NCI-H1092 treated with DMSO at 0.1 percent for 48 hours (cell line): Measurements from ENCODE around the gene RBMS1.
"Not testable (repeated sequence)": the region's sequence is repeated elsewhere in the genome, so short reads cannot be mapped to it uniquely, and the experiment has no call there.

Experiments
- DNase-seq: peaks from one replicate; lab custom pipeline; 2025; lab: John Stamatoyannopoulos, UW

RBMS1 gene

DNA sequence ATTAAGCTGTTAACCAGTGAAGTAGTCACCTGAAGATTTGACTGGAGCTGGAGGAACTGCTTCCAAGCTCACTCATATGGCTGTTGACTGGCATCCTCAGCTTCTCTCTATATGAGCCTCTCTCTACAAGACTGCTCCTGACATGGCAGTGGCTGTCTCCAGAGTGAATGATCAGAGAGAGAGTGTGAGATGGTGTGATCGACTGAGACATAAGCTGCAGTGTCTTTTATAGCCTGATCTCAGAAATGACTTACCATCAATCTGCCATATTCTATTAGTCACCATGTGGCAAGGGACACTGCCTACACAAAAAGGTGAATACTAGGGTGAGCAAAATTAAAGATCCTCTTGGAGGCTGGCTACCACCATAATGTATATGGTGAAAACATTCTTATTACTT, 7.8 kb upstream of the RBMS1 start:
- DNase-seq = no peak

- DNase-seq = no peak
Measured at GRCh38 chr2:160499865-160500264, 6.3 kb upstream of the RBMS1 start.

DNA sequence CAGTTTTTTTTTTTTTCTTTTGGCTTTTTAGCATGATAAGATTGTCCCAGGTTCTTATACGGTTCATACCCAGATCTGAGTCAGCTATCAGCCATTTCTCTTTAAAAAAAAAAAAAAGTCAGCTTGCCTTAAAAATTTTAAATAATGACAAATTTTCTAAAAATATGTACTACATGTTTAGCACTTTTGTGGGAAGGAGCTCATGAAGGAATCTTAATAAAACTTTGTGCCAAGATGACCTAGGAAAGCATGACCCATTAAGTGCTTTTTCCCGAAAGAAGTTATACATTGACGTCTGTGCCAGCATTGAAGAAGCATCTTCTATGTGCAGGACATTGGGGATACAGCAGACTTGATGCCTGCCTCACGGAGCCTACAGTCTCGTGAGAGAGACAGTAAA, 4.5 kb upstream of the RBMS1 start:
- DNase-seq = no peak

- DNase-seq = no peak
Measured at GRCh38 chr2:160494201-160494644, 616 bp upstream of the RBMS1 start.

- DNase-seq = peak; percentile 57
Measured at GRCh38 chr2:160492401-160493226, 993 bp downstream of the RBMS1 start.

- DNase-seq = no peak
Measured at GRCh38 chr2:160491911-160492371, 1.7 kb downstream of the RBMS1 start.

DNA sequence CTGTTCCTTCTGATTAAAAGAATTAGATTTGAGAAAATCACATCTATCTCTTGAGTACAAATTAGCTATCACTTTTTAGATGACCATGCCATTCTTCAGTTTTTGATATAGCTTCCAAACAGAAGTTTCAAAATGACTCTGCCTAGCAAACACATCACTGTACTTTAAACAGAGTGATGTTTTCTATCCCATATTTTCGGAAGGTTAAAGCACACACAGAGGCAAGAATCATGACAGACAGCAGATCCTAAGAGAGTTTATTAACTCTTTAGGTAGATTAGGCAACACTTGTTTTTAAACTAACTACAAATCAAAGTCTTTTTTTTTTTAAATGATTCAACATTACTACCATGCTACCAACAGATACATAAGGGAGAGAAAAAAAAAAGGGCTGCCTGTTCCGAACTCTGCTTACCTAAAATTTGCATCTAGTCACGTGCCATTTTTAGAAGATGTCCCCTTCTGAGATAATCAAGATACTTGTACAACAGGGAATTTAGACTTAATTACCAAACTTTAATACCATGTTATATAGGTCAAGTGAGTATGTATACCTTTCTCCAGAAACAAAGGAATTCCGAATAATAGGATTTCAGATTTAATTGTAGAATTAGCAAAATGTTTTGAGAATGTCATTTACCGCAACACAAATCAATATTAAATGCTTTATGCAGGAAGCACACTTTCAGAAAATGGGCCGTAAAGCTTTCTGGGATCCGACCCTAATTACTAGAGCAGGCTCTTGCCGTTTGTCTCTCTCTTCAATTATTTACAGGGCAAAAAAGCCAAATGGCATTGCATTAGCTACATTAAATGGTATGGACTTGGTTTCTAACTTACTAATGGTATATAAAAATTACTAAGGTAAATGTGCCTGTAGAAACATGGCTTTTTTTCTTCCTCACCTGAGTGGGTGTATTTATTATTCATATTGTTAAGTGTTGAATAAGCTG, 2.6 kb downstream of the RBMS1 start:
- no peak for DNase-seq

DNA sequence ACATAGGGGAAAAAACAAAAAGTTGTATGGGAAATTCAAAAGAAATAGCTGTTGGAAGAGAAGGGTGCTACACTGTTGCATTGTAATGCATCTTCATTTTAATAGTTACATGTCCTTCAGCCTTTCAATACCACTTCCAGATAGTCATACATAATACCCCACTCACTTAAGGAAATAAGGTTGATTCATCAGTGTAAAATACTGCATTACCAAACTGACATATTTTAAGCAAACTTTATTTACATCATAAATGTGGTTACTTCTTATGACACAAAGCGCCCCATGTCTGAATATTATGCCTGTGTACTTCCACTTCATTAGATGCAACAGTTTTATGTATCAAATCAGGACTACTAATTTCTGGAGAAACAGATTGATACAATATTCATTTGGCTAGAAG, 4.5 kb downstream of the RBMS1 start:
- DNase-seq = no peak

DNA sequence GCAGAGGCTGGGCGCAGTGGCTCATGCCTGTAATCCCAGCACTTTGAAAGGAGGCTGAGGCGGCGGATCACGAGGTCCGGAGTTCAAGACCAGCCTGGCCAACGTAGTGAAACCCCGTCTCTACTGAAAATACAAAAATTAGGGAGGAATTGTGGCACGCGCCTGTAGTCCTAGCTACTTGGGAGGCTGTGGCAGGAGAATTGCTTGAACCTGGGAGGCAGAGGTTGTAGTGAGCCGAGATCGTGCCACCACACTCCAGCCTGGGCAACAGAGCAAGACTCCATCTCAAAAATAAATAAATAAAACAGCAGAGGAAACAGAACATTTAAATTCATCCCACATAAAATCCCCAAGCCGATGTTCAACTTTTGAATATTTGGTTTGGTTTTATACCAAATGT, 5.3 kb downstream of the RBMS1 start:
- DNase-seq = not testable (repeated sequence)

GRCh38 chr2:160486341-160486740, 7.3 kb downstream of the RBMS1 start:
- no peak for DNase-seq

GRCh38 chr2:160484859-160485520, 8.6 kb downstream of the RBMS1 start:
- DNase-seq = no peak

GRCh38 chr2:160482673-160483072, 10.9 kb downstream of the RBMS1 start:
- DNase-seq = no peak

DNA sequence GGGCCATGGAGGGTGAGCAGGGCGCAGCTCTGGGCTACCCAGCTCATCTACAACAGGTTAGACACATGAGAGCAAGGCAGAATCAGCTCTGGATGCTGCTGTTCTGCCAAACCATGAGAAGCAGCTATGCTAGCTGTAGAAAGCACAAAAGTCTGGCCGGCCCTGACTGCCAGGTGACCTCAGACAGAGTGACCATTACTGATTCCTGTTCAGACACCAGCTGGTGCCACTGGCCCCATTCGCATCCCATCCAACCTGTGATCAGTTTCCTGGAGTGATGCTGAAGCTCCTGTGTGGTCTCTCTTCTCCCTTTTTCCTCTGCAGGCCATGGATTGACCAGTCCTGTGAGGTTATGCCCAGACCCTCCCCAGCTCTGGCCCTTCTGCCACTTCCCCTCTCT, 14.3 kb downstream of the RBMS1 start:
- no peak for DNase-seq

DNA sequence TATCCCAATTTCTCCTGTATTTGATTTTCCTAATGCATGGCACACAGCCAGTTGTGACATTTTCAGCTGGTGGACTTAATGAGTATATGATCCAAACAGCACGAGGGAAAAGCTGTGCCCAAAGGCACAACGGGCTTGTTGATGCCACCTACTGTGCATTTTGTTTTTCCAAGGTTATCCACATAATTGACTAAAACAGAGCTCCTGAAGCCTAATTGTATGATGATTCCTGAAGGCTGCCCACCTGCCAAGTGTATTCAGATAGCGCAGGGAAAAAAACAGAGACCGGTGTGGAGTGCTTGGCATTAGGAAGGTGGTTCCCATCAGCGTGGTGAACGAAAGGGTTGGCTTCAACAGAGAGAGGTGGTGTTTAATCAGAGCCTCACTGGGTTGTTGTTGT, 14.9 kb downstream of the RBMS1 start:
- peak; percentile 23 for DNase-seq

- no peak for DNase-seq
Measured at GRCh38 chr2:160477032-160477431, 16.6 kb downstream of the RBMS1 start.

DNA sequence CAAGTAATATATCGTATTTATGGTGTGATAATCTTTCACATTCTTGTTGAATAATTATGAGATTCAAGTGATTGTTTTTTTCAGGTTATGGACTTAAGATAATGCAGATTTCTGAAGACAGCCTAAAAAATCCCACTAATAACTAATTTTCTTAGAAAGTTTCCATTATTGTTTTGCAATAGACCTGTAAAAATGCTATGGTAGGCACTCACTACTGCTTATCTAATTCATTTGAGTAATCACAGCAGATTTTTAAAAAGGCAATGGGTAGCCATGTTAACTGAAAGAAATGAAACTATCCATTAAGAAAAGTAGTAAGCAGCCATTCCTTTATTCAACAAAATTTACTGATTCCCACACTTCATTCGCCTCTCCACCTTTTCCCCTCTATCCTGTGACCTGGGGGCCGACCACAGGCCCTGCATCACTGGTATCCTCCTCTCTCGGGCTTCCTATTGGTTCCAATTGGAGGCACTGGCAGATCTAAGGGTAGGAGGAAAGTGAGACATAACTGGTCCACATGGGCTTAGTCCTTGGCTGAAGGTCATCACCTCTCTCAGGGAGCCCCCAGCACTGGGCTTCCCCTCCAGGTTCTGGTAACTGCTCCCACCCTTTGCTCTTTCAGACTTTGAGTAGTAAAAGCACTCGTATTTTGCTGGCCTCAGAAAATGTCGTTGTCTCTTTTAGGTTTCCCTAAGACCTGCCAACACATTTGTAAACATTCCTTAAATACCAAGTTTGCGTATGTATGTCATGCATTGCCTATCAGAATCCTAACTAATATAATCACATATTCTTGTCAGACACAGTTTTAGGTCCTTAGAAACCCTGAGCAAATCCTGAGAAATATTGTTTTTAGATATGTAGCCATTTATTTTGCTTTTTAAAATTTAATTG, 18.5 kb downstream of the RBMS1 start:
- DNase-seq = no peak

DNA sequence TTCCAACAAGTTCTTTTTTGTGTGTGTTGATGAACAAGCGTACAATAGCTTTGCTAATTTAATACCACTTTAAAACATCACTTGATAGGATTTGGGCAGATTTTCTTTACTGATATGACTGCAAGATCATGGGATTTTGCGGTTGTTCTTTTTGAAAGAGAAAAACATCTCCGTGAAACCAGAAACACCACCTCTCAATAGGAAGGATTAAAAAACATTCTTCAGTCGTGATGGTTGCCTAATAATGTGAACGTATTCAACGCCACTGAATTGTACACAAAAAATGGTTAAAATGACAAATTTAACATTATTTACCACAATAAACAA, 19.3 kb downstream of the RBMS1 start:
- DNase-seq = no peak

DNA sequence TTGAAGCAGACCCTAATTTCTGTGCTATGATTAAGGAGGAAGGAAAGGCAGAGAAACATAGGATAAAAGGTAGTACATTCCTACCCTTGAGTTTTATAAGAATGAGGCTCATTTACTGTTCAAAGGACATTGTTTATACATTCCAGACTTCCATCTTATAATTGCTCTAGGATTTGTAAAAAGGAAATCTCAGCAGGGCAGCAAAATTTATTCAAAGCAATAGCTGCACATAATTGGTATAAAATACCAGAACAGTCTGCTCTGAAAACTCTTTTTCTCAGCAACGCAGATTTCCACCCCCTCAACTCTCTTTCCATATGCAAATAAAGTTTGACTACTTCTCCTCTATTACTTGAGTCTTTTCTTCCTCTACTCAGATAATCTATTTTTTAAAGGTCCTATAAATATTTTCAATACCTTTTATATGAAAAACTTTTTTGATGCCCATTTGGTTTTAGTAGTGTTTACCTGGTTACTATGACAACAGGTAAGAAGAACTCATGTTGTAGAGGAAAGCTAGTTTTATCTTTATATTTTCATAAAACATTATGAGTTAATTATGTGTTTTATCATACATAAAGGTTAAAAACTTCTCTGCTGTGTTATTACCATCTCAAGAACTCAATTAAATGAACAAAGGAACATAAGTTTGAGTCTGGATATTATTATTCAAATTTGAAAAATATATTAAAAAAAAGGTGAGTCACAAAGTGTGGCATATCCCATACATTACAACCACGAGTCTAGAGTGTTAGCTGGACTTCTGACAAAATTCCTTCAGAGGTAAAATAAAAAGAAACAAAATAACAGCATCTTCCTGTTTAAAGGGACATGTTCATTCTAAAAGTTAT, 19.9 kb downstream of the RBMS1 start:
- no peak for DNase-seq

DNA sequence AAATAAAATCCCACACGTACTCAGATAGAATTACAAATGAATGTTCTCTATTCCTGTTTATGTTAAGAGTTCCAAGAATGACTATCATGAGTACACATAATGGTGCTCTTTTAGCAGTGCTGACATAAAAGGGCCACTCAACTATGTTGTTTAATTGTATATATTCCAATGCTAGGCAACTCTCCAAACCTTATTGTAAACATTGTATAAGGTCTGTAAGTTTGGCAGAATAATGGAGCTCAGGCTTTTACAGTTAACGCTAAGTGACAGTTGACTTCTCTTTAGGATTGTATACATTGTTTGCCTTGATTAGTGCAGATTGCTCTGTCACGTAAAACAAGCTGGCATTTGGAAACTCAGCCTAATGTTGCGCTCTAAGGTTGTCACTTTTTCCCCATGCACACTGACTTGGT, 20.8 kb downstream of the RBMS1 start:
- DNase-seq = peak; percentile 54

DNA sequence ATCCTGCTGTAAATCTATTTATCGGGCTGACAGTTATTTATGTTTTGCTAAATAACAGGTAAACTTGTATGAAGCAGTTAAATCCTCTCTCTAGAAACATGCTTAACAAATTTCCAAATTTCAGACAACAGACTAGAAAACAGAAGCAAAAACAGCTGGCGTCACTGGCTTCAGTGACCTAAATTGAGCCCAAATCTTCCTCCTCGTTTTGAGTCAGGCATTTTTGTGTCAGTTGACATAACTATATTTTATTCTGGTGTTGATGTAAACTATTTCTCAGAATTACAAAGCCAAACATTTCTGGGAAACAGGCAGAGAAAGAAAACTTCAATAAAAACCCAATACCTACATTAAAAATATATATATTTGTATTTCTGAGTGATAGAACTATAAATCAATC, 21.7 kb downstream of the RBMS1 start:
- no peak for DNase-seq
